ENCODE results near the gene CARTPT.

GRCh38 chr5:71679714-71680113, 39.4 kb upstream of the CARTPT start:
- TF ChIP-seq, protein P1, sequence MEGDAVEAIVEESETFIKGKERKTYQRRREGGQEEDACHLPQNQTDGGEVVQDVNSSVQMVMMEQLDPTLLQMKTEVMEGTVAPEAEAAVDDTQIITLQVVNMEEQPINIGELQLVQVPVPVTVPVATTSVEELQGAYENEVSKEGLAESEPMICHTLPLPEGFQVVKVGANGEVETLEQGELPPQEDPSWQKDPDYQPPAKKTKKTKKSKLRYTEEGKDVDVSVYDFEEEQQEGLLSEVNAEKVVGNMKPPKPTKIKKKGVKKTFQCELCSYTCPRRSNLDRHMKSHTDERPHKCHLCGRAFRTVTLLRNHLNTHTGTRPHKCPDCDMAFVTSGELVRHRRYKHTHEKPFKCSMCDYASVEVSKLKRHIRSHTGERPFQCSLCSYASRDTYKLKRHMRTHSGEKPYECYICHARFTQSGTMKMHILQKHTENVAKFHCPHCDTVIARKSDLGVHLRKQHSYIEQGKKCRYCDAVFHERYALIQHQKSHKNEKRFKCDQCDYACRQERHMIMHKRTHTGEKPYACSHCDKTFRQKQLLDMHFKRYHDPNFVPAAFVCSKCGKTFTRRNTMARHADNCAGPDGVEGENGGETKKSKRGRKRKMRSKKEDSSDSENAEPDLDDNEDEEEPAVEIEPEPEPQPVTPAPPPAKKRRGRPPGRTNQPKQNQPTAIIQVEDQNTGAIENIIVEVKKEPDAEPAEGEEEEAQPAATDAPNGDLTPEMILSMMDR (conservative IDR thresholded peaks at IDR 0.05 in 1 of 2, IDR thresholded peaks at IDR 0.05 in 1 of 2; ENCODE audit: low read depth in 1 of 2, low read length in 2 of 2): no peak
- no peak for TF ChIP-seq EZH2 (IDR thresholded peaks at IDR 0.05; ENCODE audit: low read length, missing control alignments)
